ENCODE results near the gene ITPR1. TPM values are rescaled to one million over a fixed set of nuclear protein-coding genes. Genes with fewer than 3 reads are reported as not detected.

ITPR1 gene
- total RNA-seq, 4 donors from 2014 or later, result 9.5 to 24.1 (median 17.5) TPM

GRCh38 chr3:4882548-4882947 is 389.4 kb downstream of the ITPR1 start:
- H3K4me3 ChIP-seq (ENCODE audit: low read depth, poor library complexity, severe bottlenecking), result no peak overlapping the region
- intact Hi-C loops (cut with DNase I; ENCODE audit: low total_unique reads), result no loop called here
- TF ChIP-seq CTCF (IDR thresholded peaks at IDR 0.05) (no peak), POLR2A (IDR thresholded peaks at IDR 0.05) (no peak)
- DNase-seq (ENCODE audit: low spot score in 2 of 2), result no peak
- WGBS, 2 donors, result 94 to 98% methylated on average over 4 of the region's 4 CpGs

- TF ChIP-seq POLR2A (IDR thresholded peaks at IDR 0.05), result no peak
- TF ChIP-seq CTCF (IDR thresholded peaks at IDR 0.05), result no peak
- H3K4me3 ChIP-seq (ENCODE audit: low read depth, poor library complexity, severe bottlenecking), result no peak overlapping the region
- 88 to 95% methylated on average over 3 of the region's 3 CpGs for WGBS, 2 donors
- DNase-seq (ENCODE audit: low spot score in 2 of 2), result no peak
- intact Hi-C loops (cut with DNase I; ENCODE audit: low total_unique reads), result no loop called here
Observed at GRCh38 chr3:4883011-4883410, 389.9 kb downstream of the ITPR1 start.

GRCh38 chr3:4884888-4885287 is 391.7 kb downstream of the ITPR1 start:
- intact Hi-C loops (cut with DNase I; ENCODE audit: low total_unique reads), result no loop called here
- TF ChIP-seq CTCF (IDR thresholded peaks at IDR 0.05) (no peak), POLR2A (IDR thresholded peaks at IDR 0.05) (no peak)
- WGBS, 2 donors, result 58 to 70% methylated on average over 3 of the region's 3 CpGs
- no peak overlapping the region for H3K4me3 ChIP-seq (ENCODE audit: low read depth, poor library complexity, severe bottlenecking)
- DNase-seq (ENCODE audit: low spot score in 2 of 2), result no peak

- intact Hi-C loops (cut with DNase I; ENCODE audit: low total_unique reads), result no loop called here
- no peak for DNase-seq (ENCODE audit: low spot score in 2 of 2)
- TF ChIP-seq CTCF (IDR thresholded peaks at IDR 0.05) (no peak), POLR2A (IDR thresholded peaks at IDR 0.05) (no peak)
- 69 to 81% methylated on average over 3 of the region's 3 CpGs for WGBS, 2 donors
- no peak overlapping the region for H3K4me3 ChIP-seq (ENCODE audit: low read depth, poor library complexity, severe bottlenecking)
Observed at GRCh38 chr3:4885316-4885715, 392.2 kb downstream of the ITPR1 start.

- intact Hi-C loops (cut with DNase I; ENCODE audit: low total_unique reads), result no loop called here
- 89 to 99% methylated on average over 7 of the region's 7 CpGs for WGBS, 2 donors
- DNase-seq (ENCODE audit: low spot score in 2 of 2), result no peak
- no peak overlapping the region for H3K4me3 ChIP-seq (ENCODE audit: low read depth, poor library complexity, severe bottlenecking)
- TF ChIP-seq POLR2A (IDR thresholded peaks at IDR 0.05) (no peak), CTCF (IDR thresholded peaks at IDR 0.05) (no peak)
Observed at GRCh38 chr3:4886448-4886847, 393.3 kb downstream of the ITPR1 start.

GRCh38 chr3:4887177-4887576 is 394.0 kb downstream of the ITPR1 start:
- DNase-seq (ENCODE audit: low spot score in 2 of 2), result no peak
- intact Hi-C loops (cut with DNase I; ENCODE audit: low total_unique reads), result no loop called here
- 80 to 86% methylated on average over 8 of the region's 8 CpGs for WGBS, 2 donors
- no peak overlapping the region for H3K4me3 ChIP-seq (ENCODE audit: low read depth, poor library complexity, severe bottlenecking)
- TF ChIP-seq POLR2A (IDR thresholded peaks at IDR 0.05) (no peak), CTCF (IDR thresholded peaks at IDR 0.05) (no peak)
